Rectal smooth muscle tissue (tissue), 1 donor: ENCODE results near the gene ESPNL.
A peak's percentile ranks its signal among the peaks of the same experiment; 100 is the strongest.

Experiments used
- H3K27ac ChIP-seq: one replicate; pipeline ENCODE4 v1.7.0; 2013; ENCODE audit warnings: low read depth, low read length, inconsistent platforms
- H3K27me3 ChIP-seq: one replicate; pipeline ENCODE4 v1.7.0; 2013; ENCODE audit warnings: low read length; ENCODE audit not compliant: control insufficient read depth, insufficient read depth
- H3K36me3 ChIP-seq: one replicate; pipeline ENCODE4 v1.7.0; 2013; ENCODE audit warnings: low read length; ENCODE audit not compliant: control insufficient read depth, insufficient read depth
- H3K4me1 ChIP-seq: one replicate; pipeline ENCODE4 v1.7.0; 2013; ENCODE audit warnings: low read length; ENCODE audit not compliant: control insufficient read depth, insufficient read depth
- H3K4me3 ChIP-seq: one replicate; pipeline ENCODE4 v1.7.0; 2013; ENCODE audit warnings: low read length
- H3K9ac ChIP-seq: one replicate; pipeline ENCODE4 v1.7.0; 2013; ENCODE audit warnings: low read length

ESPNL gene

GRCh38 chr2:238155051-238155760 lies 55.1 kb downstream of the ESPNL start:
- H3K4me3 ChIP-seq, result no peak overlapping the region
- no peaks in the 10 kb centered on the region for H3K4me1 ChIP-seq
- peaks cover 7% of the 10 kb centered on the region for H3K27me3 ChIP-seq
- no peak overlapping the region for H3K9ac ChIP-seq
- H3K27ac ChIP-seq, result no peak overlapping the region
- H3K36me3 ChIP-seq, result no peaks in the 10 kb centered on the region

GRCh38 chr2:238155761-238156694 lies 55.9 kb downstream of the ESPNL start:
- H3K9ac ChIP-seq, result no peak overlapping the region
- H3K4me3 ChIP-seq, result no peak overlapping the region
- H3K27me3 ChIP-seq, result peaks cover 7% of the 10 kb centered on the region
- H3K27ac ChIP-seq, result no peak overlapping the region
- H3K36me3 ChIP-seq, result no peaks in the 10 kb centered on the region
- no peaks in the 10 kb centered on the region for H3K4me1 ChIP-seq

GRCh38 chr2:238157506-238158017 lies 57.4 kb downstream of the ESPNL start:
- Histone ChIP-seq H3K4me1 (no peaks in the 10 kb centered on the region), H3K27me3 (peaks cover 11% of the 10 kb centered on the region), H3K4me3 (no peak overlapping the region), H3K36me3 (no peaks in the 10 kb centered on the region), H3K27ac (no peak overlapping the region), H3K9ac (no peak overlapping the region)

GRCh38 chr2:238158018-238158508 lies 57.9 kb downstream of the ESPNL start:
- Histone ChIP-seq H3K4me1 (no peaks in the 10 kb centered on the region), H3K36me3 (no peaks in the 10 kb centered on the region), H3K27ac (no peak overlapping the region), H3K27me3 (peaks cover 13% of the 10 kb centered on the region), H3K4me3 (no peak overlapping the region), H3K9ac (no peak overlapping the region)

- Histone ChIP-seq H3K4me3 (peak within 1 kb of the TSS; percentile 29), H3K9ac (no peak within 1 kb of the TSS), H3K4me1 (no peaks in the 10 kb centered on the region), H3K36me3 (no peaks in the 10 kb centered on the region), H3K27ac (no peak within 1 kb of the TSS), H3K27me3 (peaks cover 14% of the 10 kb centered on the region)
These were observed 58.5 kb downstream of the ESPNL start, which contains the start of gene ERFE for GRCh38 chr2:238158509-238159070. Gene ERFE (plus strand): TSS chr2:238158970. CDS start chr2:238159008, 38 bp downstream.

- no peaks in the 10 kb centered on the region for H3K4me1 ChIP-seq
- no peak overlapping the region for H3K27ac ChIP-seq
- peak overlapping the region; percentile 29 for H3K4me3 ChIP-seq
- H3K27me3 ChIP-seq, result peaks cover 16% of the 10 kb centered on the region
- no peaks in the 10 kb centered on the region for H3K36me3 ChIP-seq
- H3K9ac ChIP-seq, result no peak overlapping the region
These were observed 59.0 kb downstream of the ESPNL start for GRCh38 chr2:238159071-238159539.

GRCh38 chr2:238159661-238160205 lies 59.6 kb downstream of the ESPNL start:
- Histone ChIP-seq H3K9ac (no peak overlapping the region), H3K4me1 (no peaks in the 10 kb centered on the region), H3K4me3 (no peak overlapping the region), H3K36me3 (no peaks in the 10 kb centered on the region), H3K27me3 (peaks cover 18% of the 10 kb centered on the region), H3K27ac (no peak overlapping the region)

GRCh38 chr2:238160206-238161129 lies 60.3 kb downstream of the ESPNL start:
- no peaks in the 10 kb centered on the region for H3K36me3 ChIP-seq
- no peak overlapping the region for H3K4me3 ChIP-seq
- H3K4me1 ChIP-seq, result no peaks in the 10 kb centered on the region
- H3K27me3 ChIP-seq, result peaks cover 18% of the 10 kb centered on the region
- H3K9ac ChIP-seq, result no peak overlapping the region
- no peak overlapping the region for H3K27ac ChIP-seq

GRCh38 chr2:238161291-238162051 lies 61.3 kb downstream of the ESPNL start:
- H3K27ac ChIP-seq, result no peak overlapping the region
- peaks cover 18% of the 10 kb centered on the region for H3K27me3 ChIP-seq
- H3K9ac ChIP-seq, result no peak overlapping the region
- H3K4me1 ChIP-seq, result no peaks in the 10 kb centered on the region
- no peaks in the 10 kb centered on the region for H3K36me3 ChIP-seq
- H3K4me3 ChIP-seq, result no peak overlapping the region

- Histone ChIP-seq H3K27ac (no peak overlapping the region), H3K9ac (no peak overlapping the region), H3K4me3 (no peak overlapping the region), H3K27me3 (peaks cover 18% of the 10 kb centered on the region), H3K4me1 (no peaks in the 10 kb centered on the region), H3K36me3 (no peaks in the 10 kb centered on the region)
These were observed 62.2 kb downstream of the ESPNL start for GRCh38 chr2:238162251-238162845.
